Hindlimb muscle (tissue), 1 donor: ENCODE data around the gene CD302. TPM values are rescaled to one million over a fixed set of nuclear protein-coding genes. Genes with fewer than 3 reads are reported as not detected.
"Not testable (repeated sequence)": the region's sequence is repeated elsewhere in the genome, so short reads cannot be mapped to it uniquely, and the experiment has no call there.

Experiments
- DNase-seq: peaks from one replicate; pipeline ENCODE4 v3.0.0-alpha.2; 2013
- polyA plus RNA-seq: library from polyadenylated mRNA; unstranded; fragments of 120-200 nt; gene quantifications from one replicate; pipeline ENCODE4 v1.2.1, GENCODE V29; 2013; ENCODE audit not compliant: insufficient read length

Gene CD302
- polyA plus RNA-seq, 1 donor = 13.0 TPM

- DNase-seq = not testable (repeated sequence)
Measured at GRCh38 chr2:159745237-159745636, 52.8 kb downstream of the CD302 start.

GRCh38 chr2:159744363-159744762, 53.6 kb downstream of the CD302 start:
- DNase-seq = no peak

GRCh38 chr2:159742846-159743245, 55.2 kb downstream of the CD302 start:
- DNase-seq = no peak

- DNase-seq = no peak
Measured at GRCh38 chr2:159738509-159739390, 59.3 kb downstream of the CD302 start.

- DNase-seq = no peak
Measured at GRCh38 chr2:159737917-159738296, 60.1 kb downstream of the CD302 start.

- no peak for DNase-seq
Measured at GRCh38 chr2:159737292-159737916, 60.6 kb downstream of the CD302 start.

- DNase-seq = no peak
Measured at GRCh38 chr2:159736048-159736447, 62.0 kb downstream of the CD302 start.

GRCh38 chr2:159735648-159736047, 62.4 kb downstream of the CD302 start:
- no peak for DNase-seq

GRCh38 chr2:159728629-159729028, 69.4 kb downstream of the CD302 start:
- no peak for DNase-seq

- DNase-seq = no peak
Measured at GRCh38 chr2:159725713-159726112, 72.3 kb downstream of the CD302 start.

GRCh38 chr2:159724795-159725572, 73.0 kb downstream of the CD302 start:
- DNase-seq = not testable (repeated sequence)

GRCh38 chr2:159722580-159722979, 75.4 kb downstream of the CD302 start:
- no peak for DNase-seq

GRCh38 chr2:159720676-159721075, 77.3 kb downstream of the CD302 start:
- DNase-seq = no peak

Other genes with a start within 250 kb of the CD302 start
- 37.2 TPM for gene BAZ2B, start 181.7 kb downstream of the CD302 start, polyA plus RNA-seq
- gene MARCHF7, start 85.7 kb downstream of the CD302 start, polyA plus RNA-seq = 103 TPM
- gene LY75, start 106.5 kb upstream of the CD302 start, polyA plus RNA-seq = 0.81 TPM